Endodermal cell (in vitro differentiated cells): ENCODE results near the gene TMEM114. TPM values are rescaled to one million over a fixed set of nuclear protein-coding genes. Genes with fewer than 3 reads are reported as not detected.

Experiments
- DNase-seq: peaks from one replicate; pipeline ENCODE4 v3.0.0-alpha.2; 2017
- H3K27ac ChIP-seq: 2 replicates; pipeline ENCODE4 v1.5.1; 2013; ENCODE audit warnings: mild to moderate bottlenecking, low read depth, low read length, moderate library complexity
- H3K27me3 ChIP-seq: 2 replicates; pipeline ENCODE4 v1.6.1; 2013; ENCODE audit warnings: mild to moderate bottlenecking, low read length, moderate library complexity; ENCODE audit not compliant: insufficient read depth, control insufficient read depth, poor library complexity, severe bottlenecking
- H3K36me3 ChIP-seq: 2 replicates; pipeline ENCODE4 v1.7.0; 2013; ENCODE audit warnings: mild to moderate bottlenecking, low read length, moderate library complexity; ENCODE audit not compliant: control insufficient read depth, insufficient read depth
- H3K4me1 ChIP-seq: one replicate; pipeline ENCODE4 v1.7.0; 2013; ENCODE audit warnings: low read length; ENCODE audit not compliant: control insufficient read depth, insufficient read depth
- H3K4me3 ChIP-seq: 2 replicates; pipeline ENCODE4 v1.5.1; 2013; ENCODE audit warnings: mild to moderate bottlenecking, low read length, moderate library complexity
- H3K9ac ChIP-seq: 2 replicates; pipeline ENCODE4 v1.6.1; 2013; ENCODE audit warnings: mild to moderate bottlenecking, low read length, moderate library complexity; ENCODE audit not compliant: poor library complexity, severe bottlenecking; ENCODE audit errors: extremely low read depth
- H3K9me3 ChIP-seq: 2 replicates; pipeline ENCODE4 v1.6.1; 2013; ENCODE audit warnings: mild to moderate bottlenecking, low read length, moderate library complexity; ENCODE audit not compliant: control insufficient read depth
- H3K27ac Mint-ChIP-seq: 2 replicates; pipeline ENCODE4 v1.8.0; 2020; ENCODE audit warnings: mixed read lengths
- H3K27me3 Mint-ChIP-seq: 2 replicates; pipeline ENCODE4 v1.8.0; 2021; ENCODE audit warnings: mild to moderate bottlenecking, mixed read lengths; ENCODE audit not compliant: insufficient read depth
- H3K36me3 Mint-ChIP-seq: 2 replicates; pipeline ENCODE4 v1.8.0; 2020; ENCODE audit warnings: low read depth, mixed read lengths
- H3K4me1 Mint-ChIP-seq: 2 replicates; pipeline ENCODE4 v1.8.0; 2020; ENCODE audit warnings: mixed read lengths
- H3K4me3 Mint-ChIP-seq: 2 replicates; pipeline ENCODE4 v1.8.0; 2020; ENCODE audit warnings: mild to moderate bottlenecking, moderate library complexity, mixed read lengths
- H3K9me3 Mint-ChIP-seq: 2 replicates; pipeline ENCODE4 v1.8.0; 2020; ENCODE audit warnings: mild to moderate bottlenecking, mixed read lengths
- CTCF ChIP-seq: fragments of 200-600 bp; sonication (generic); conservative IDR thresholded peaks from 2 replicates; pipeline ENCODE4 v1.5.0; 2021; ENCODE audit warnings: antibody characterized with exemption, mild to moderate bottlenecking
- WGBS, 2 experiments: methylation state at CpG; one replicate each; pipeline versions ENCODE4 v1.1.5 to v1.1.7; 2013; ENCODE audit warnings: missing lambda C conversion rate in 2 of 2, mixed read lengths in 1 of 2; ENCODE audit not compliant: insufficient coverage in 1 of 2, insufficient read length in 1 of 2; 5-methylcytosine and 5-hydroxymethylcytosine counted together
- total RNA-seq, 2 donors: library from RNA; stranded (reverse); fragmentation: NEBNext Ultra II Directional in 1 of 2; extraction: Animal tissue kit (Norgen Biotek cat#: 25700) in 1 of 2; gene quantifications; 2 replicates in 1 of 2; 3 replicates in 1 of 2; pipeline ENCODE4 v1.2.1, GENCODE V29; 2021

Gene TMEM114
- total RNA-seq, 2 donors from 2014 or later, result 0.40 TPM; not detected in 1

DNA sequence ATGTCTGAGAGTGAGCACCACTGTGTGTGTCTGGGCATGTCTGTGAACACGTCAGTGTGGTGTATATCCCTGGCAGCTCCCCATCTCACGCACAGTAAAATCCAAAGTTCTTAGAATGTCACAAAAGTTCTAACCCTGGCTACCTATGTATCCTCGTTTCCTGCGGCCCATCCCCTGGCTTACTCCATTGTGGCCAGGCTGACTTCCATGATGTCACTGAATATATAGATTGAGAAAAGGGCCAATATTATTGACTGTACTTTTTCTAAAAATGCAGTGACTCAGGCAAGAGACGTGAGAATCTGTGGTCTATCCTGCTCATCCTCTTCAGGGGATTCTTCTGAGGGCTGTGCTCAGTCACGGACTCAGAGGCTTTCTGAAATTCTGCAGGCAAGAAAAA is 30.2 kb upstream of the TMEM114 start:
- H3K4me1 Mint-ChIP-seq, result peaks cover 7% of the 10 kb centered on the region
- no peak for DNase-seq
- 76 to 89% methylated on average over 1 to 6 of the region's 6 CpGs for WGBS, 2 experiments
- H3K27ac Mint-ChIP-seq, result no peak overlapping the region
- no peaks in the 10 kb centered on the region for H3K4me1 ChIP-seq
- H3K9me3 ChIP-seq, result no peaks in the 10 kb centered on the region
- no peak overlapping the region for H3K4me3 ChIP-seq
- H3K4me3 Mint-ChIP-seq, result peak overlapping the region; percentile 98
- TF ChIP-seq CTCF, result no peak
- H3K9ac ChIP-seq, result no peak overlapping the region
- H3K27me3 ChIP-seq, result no peaks in the 10 kb centered on the region
- peaks cover 11% of the 10 kb centered on the region for H3K36me3 Mint-ChIP-seq
- peaks cover 7% of the 10 kb centered on the region for H3K36me3 ChIP-seq
- H3K27me3 Mint-ChIP-seq, result peaks cover 4% of the 10 kb centered on the region
- H3K9me3 Mint-ChIP-seq, result no peaks in the 10 kb centered on the region
- H3K27ac ChIP-seq, result no peak overlapping the region

GRCh38 chr16:8619671-8620370 is 29.5 kb upstream of the TMEM114 start:
- Histone ChIP-seq H3K9me3 (no peaks in the 10 kb centered on the region), H3K4me3 (no peak overlapping the region), H3K27me3 (no peaks in the 10 kb centered on the region), H3K36me3 (peaks cover 5% of the 10 kb centered on the region), H3K4me1 (no peaks in the 10 kb centered on the region), H3K27ac (no peak overlapping the region), H3K9ac (no peak overlapping the region)
- WGBS, 2 experiments, result 90 to 96% methylated on average over 2 to 4 of the region's 5 CpGs
- no peak for TF ChIP-seq CTCF
- no peak overlapping the region for H3K4me3 Mint-ChIP-seq
- peaks cover 6% of the 10 kb centered on the region for H3K36me3 Mint-ChIP-seq
- H3K27me3 Mint-ChIP-seq, result peaks cover 4% of the 10 kb centered on the region
- DNase-seq, result no peak
- peaks cover 7% of the 10 kb centered on the region for H3K4me1 Mint-ChIP-seq
- no peak overlapping the region for H3K27ac Mint-ChIP-seq
- no peaks in the 10 kb centered on the region for H3K9me3 Mint-ChIP-seq

DNA sequence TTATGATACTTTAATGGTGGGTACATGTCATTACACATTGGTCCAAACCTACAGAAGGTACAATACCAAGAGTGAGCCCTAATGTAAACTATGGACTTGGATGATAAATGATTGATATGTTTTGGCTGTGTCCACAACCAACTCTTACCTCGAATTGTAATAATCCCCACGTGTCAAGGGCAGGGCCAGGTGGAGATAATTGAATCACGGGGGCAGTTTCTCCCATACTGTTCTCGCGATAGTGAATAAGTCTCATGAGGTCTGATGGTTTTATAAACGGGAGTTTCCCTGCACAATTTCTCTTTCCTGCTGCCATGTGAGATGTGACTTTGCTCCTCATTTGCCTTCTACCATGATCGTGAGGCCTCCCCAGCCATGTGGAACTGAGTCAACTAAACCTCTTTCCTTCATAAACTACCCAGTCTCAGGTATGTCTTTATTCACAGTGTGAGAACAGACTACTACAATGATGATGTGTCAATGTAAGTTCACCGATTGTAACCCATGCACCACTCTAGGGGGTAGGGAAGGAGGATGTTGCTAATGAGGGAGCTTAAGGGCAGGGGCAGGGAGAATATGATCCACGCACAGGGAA is 24.2 kb upstream of the TMEM114 start:
- DNase-seq, result no peak
- TF ChIP-seq CTCF, result no peak
- Histone ChIP-seq H3K9ac (no peak overlapping the region), H3K27ac (no peak overlapping the region), H3K4me3 (no peak overlapping the region), H3K36me3 (no peaks in the 10 kb centered on the region), H3K27me3 (no peaks in the 10 kb centered on the region), H3K9me3 (no peaks in the 10 kb centered on the region), H3K4me1 (no peaks in the 10 kb centered on the region)
- Mint-ChIP-seq H3K4me3 (no peak overlapping the region), H3K27ac (no peak overlapping the region), H3K4me1 (no peaks in the 10 kb centered on the region), H3K27me3 (peaks cover 15% of the 10 kb centered on the region), H3K36me3 (no peaks in the 10 kb centered on the region), H3K9me3 (no peaks in the 10 kb centered on the region)
- WGBS, 2 experiments, result 86 to 91% methylated on average over 8 of the region's 9 CpGs
